C4-2B (cell line): ENCODE results near the gene EGLN2.
"Not testable (repeated sequence)": the region's sequence is repeated elsewhere in the genome, so short reads cannot be mapped to it uniquely, and the experiment has no call there.

Experiments used
- H3K27ac ChIP-seq: fragments of 450-650 bp; 2 replicates; pipeline ENCODE4 v1.5.1; 2017
- ZFX ChIP-seq: fragments of 450-650 bp; IDR thresholded peaks from 2 replicates; pipeline ENCODE4 v1.6.1; 2017
- TF ChIP-seq, protein P1 (sequence below): fragments of 450-650 bp; conservative IDR thresholded peaks from 2 replicates; pipeline ENCODE4 v1.5.1; 2017; ENCODE audit warnings: mild to moderate bottlenecking

EGLN2 gene

DNA sequence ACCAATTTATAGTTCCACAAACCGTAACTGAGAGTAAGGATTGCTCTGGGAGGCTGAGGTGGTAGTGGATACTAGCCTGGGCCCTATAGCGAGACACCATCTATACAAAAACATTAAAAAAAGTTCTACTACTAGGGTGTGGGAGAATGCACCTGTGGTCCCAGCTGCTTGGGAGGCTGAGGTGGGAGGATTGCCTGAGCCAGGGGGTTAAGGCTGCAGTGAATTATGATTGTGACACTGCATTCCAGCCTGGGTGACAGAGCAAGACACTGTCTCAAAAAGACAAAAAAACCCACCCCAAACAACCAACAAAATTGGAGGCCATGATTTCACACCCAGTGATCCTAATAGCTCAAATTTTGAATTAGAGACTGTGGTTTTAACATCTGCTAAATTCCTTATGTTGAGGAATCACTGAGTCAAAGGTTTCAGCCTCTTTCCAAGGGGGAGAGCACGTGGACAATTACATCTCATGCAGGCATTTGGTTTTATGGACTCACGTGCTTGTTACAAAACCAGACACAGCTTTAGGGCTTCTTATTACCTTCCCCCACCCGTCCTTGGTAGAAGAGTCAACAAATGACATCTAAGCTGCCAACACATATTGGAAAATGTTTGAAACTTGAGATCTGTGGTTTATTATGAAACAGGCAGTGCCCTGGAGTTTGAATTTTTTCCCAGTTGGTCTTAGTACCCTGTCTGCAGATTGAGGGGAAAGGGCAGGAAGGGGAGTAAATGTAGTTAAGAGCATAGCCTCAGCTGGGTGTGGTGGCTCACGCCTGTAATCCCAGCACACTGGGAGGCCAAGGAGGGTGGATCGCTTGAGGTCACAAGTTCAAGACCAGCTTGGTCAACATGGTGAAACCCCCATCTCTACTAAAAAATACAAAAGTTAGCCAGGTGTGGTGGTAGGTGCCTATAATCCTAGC lies 32.8 kb downstream of the EGLN2 start:
- peak overlapping the region; percentile 68 for H3K27ac ChIP-seq
- TF ChIP-seq ZFX, result no peak
- TF ChIP-seq, protein P1, sequence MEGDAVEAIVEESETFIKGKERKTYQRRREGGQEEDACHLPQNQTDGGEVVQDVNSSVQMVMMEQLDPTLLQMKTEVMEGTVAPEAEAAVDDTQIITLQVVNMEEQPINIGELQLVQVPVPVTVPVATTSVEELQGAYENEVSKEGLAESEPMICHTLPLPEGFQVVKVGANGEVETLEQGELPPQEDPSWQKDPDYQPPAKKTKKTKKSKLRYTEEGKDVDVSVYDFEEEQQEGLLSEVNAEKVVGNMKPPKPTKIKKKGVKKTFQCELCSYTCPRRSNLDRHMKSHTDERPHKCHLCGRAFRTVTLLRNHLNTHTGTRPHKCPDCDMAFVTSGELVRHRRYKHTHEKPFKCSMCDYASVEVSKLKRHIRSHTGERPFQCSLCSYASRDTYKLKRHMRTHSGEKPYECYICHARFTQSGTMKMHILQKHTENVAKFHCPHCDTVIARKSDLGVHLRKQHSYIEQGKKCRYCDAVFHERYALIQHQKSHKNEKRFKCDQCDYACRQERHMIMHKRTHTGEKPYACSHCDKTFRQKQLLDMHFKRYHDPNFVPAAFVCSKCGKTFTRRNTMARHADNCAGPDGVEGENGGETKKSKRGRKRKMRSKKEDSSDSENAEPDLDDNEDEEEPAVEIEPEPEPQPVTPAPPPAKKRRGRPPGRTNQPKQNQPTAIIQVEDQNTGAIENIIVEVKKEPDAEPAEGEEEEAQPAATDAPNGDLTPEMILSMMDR, result no peak

DNA sequence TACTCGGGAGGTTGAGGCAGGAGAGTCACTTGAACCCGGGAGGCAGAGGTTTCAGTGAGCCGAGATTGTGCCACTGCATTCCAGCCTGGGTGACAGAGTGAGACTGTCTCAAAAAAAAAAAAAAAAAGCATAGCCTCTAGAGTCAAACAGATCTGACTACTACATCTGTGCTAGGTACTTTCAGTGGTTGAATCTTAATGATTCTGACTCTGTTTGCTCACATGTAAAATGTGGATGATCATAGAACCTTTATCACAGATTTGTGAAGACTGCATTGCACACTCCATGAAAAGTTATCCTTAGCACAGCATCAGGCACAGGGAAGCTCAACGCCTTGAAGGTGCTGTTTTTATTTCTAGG lies 33.4 kb downstream of the EGLN2 start:
- H3K27ac ChIP-seq, result peak overlapping the region; percentile 68

DNA sequence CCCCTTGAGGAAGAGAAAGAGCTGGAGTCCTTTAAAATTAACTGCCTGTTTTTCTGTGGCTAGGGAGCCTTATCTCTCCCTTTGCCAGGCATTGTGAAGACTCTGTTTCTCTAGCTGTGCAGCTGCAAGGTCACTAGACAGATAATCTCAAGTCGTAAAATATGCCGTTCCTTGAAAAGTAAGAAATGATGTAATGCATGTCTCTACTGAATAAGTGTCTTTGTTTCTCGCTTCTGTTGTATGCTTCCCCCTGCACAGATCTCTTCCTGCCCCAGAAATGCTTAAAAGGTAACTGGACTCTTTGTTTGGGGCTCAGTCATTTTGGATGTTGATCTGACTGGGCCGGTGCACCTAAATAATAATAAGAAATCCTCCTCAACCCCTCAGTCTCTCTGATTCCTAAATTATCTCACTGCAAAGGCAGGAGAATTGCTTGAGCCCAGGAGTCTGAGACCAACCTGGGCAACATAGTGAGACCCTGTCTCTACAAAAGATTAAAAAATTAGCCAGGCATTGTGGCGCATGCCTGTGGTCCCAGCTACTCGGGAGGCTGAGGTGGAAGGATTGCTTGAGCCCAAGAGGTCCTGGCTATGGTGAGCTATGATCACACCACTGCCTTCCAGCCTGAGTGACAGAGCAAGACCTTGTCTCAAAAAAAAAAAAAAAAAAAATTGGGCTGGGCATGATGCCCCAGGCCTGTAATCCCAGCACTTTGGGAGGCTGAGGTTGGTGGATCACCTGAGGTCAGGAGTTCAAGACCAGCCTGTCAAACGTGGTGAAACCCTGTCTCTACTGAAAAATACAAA lies 34.9 kb downstream of the EGLN2 start:
- not testable (repeated sequence) for H3K27ac ChIP-seq

DNA sequence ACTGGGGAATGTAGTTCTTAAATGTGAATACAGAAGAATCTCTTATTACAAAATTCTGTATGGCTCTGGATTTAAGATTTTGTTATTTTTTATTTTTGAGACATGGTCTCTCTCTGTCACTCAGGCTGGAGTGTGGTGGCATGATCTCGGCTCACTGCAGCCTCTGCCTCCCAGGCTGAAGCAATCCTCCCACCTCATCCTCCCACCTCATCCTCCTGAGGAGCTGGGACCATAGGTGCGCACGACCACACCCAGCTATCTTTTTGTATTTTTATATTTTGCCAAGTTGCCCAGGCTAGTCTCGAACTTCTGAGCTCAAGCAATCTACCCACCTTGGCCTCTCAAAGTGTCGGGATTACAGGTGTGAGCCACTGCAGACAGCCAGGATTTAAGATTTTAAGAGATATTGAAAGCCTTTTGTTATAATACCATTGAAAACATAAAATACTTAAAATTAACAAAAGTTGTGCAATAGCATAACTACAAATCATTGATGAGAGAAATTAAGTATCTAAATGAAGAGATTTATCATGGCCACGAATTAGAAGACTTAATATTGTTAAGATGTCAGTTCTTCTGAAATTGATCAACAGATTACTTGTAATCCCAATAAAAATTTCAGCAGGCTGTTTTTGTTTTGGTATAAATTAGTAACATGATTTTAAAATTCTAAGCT lies 37.9 kb downstream of the EGLN2 start:
- TF ChIP-seq, protein P1, result no peak
- no peak for TF ChIP-seq ZFX
- H3K27ac ChIP-seq, result no peak overlapping the region

DNA sequence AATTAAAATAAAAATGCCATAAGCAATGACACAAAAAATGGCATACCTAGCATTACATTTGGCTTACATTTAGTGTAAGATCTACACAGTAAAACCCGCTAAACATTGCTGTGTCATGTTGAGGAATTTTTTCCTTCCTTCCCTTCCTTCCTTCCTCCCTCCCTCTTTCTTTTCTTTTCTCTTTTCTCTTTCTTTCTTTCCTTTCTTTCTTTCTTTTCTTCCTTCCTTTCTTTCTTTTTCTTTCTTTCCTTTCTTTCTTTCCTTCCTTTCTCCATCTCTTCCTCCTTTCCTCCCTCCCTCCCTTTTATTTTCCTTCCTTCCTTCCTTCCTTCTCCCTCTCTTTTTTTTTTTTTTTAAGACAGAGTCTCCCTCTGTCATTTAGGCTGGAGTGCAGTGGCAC lies 39.5 kb downstream of the EGLN2 start:
- H3K27ac ChIP-seq, result not testable (repeated sequence)

DNA sequence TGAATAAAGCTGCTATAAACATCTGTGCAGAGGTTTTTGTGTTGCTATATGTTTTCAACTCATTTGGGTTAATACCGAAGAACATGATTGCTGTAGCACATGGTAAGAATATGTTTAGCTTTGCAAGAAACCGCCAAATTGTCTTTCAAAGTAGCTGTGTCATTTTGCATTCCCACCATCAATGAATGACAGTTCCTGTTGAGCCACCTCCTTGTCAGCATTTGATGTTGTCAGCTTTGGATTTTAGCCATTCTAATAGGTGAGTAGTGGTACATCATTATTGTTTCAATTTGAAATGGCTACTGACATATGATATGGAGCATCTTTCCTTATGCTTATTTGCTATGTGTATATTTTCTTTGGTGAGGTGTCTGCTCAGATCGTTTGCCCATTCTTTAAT lies 43.0 kb downstream of the EGLN2 start:
- not testable (repeated sequence) for H3K27ac ChIP-seq

DNA sequence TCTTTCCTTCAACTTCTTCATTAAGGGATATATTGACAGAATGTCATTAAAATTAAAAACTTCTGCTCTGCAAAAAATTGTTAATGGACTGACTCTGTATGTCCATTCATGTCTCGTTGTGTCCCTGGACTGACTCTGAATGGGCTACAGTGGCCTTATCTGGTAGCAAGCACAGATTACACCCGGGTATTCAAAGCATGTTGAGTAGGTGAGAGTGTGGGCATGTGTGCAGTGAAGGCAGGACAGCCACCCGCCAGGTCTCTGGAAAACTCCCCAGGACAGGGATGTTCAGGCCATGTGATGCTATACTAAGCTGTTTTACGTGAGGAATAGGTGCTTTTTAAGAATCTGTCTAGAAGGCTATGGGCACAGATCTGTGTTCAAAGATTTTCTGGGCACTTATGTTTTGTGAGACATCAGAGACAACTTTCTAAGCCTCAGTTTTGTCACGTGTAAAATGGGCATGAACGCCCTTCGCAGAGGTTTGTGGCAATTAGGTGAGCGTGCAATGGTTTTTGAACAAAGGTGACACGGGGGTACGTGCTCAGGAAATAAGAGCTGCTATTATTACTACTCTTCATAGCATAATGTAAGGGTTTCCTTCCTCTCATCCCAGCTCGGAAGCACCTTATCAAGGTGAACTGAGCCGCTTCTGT lies 44.1 kb downstream of the EGLN2 start:
- H3K27ac ChIP-seq, result not testable (repeated sequence)

DNA sequence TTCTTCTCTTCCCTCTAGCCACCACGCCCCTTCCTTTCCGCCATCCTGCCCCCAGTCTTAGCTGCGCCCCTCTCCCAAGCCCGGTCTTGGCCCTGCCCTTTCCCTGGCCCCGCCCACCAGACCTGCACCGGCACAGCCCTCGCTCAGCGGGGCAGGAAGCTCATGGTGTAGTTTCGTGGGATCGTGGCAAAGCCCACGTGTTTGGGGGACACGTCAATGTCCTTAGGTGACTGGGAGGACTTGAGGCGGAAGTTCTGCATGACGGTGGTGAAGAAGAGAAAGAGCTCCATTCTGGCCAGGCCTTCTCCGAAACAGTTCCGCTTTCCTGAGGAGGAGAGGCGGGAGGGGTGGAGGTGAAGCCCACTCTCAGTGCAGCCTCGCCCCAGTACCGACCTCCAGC lies 44.7 kb downstream of the EGLN2 start:
- H3K27ac ChIP-seq, result not testable (repeated sequence)

DNA sequence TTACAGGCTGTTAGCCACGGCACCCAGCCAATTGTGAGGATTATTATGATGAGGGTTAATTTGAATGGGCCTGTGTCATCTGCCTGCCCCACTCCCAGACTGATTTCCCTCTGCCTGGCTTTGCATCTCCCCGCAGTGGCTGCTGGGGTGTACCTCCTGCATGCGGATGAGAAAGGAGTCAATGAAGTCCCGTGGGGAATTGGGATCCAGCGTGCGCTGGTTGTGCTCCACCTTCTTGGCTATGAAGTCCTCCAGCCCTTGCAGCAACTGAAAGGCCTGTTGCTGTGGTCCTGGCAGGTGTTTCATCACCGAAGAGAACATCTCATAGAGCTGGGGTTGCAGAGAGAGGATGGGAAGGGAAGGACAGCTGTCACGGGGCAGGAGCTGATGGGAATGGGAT lies 47.7 kb downstream of the EGLN2 start:
- H3K27ac ChIP-seq, result not testable (repeated sequence)

DNA sequence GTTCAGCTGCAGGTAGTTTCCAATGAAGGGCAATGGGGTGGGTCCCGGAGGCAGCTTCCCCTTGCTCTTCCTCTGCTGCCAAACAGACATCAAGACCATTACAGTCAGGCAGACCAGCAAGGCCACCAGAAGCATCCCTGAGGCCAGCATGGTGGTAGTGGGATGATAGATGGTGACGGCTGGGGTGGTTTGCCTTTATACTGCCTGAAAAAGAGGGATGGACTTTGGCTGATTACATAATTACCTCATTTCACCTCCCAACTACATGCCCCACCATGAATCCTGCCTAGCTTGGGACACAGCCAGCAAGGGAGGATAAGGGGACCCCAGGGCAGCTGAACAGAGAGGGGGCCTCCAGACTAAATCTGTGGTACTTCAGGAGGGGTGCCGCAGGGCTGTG lies 51.3 kb downstream of the EGLN2 start, which contains the start of gene CYP2A6:
TSS of gene CYP2A6 (minus strand) at position 171 of the 400 bp plus-strand sequence. CDS start at position 150, 21 bp downstream.
- H3K27ac ChIP-seq, result not testable (repeated sequence)

DNA sequence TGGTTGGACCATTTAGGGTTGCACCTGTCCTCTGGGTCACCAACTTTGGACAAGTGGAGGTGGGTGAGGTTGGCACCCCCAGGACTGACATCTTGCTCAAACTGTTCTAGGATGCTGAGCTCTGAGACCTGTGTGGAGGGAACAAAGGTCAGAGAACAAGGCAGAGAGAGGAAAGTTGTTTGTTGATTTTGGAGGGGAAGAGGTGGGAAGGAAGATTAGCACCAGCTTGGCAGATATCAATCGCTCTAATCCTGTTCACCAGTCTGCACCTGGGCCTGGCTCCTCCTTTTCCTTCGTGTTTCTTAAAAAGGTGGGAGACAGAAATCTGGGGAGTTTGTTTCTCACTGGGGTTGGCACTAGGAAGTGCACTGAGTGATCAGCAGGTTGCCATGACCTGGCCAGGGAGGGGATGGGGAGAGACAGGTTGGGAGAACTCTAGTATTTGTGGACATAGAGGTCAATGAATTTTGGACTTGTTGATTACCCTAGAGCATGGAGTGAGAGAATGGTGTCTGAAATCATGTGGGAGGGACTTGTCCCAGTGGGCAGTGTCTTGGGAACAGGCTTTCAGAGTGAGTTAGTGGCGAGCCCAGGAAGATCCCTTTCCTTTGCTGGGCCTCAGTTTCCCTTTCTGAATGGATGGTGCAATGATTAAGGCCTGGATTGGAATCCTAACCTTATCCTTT lies 53.6 kb downstream of the EGLN2 start:
- not testable (repeated sequence) for H3K27ac ChIP-seq
